CD4-positive, alpha-beta T cell treated with Interleukin-10 for 1 hour (primary cell): ENCODE results near the gene COL6A1.

Source experiments
- DNase-seq: peaks from one replicate; pipeline ENCODE4 v3.0.0-alpha.2; 2020

Gene COL6A1

DNA sequence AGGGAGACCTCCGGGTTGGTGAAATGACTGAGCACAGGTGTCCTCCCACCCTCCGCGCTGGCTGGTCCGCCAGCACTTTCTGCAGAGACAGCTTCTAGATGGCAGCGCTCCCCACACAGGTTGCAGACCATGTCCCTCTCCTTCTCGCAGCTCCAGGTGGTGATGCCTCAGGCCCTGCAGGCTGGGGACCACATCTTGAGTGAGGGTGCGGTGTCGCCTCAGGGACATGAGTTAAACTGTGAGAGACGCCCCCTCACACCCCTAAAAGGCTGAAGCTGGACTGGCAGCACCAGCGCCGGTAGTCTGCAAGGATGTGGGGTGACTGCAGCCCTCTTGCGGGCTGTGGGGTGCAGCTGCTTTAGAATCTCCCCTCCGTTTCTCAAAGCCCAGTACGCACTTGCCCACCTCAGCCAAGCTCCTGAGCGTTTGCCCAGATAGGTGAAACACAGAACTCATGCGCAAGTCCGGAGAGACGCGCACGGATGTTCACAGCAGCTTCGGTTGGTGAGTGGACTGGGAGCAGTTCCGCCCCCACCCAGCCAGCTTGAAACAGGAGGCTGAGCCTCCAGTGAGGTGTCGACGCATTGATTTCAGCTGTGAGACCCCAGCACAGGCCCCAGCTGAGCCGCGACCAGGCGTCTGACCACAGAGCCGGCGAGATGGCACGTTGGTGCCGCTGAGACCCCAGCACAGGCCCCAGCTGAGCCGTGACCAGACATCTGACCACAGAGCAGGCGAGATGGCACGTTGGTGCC lies 28.6 kb downstream of the COL6A1 start:
- DNase-seq: no peak

GRCh38 chr21:46011267-46011967 lies 29.8 kb downstream of the COL6A1 start:
- DNase-seq: no peak

GRCh38 chr21:46012154-46012553 lies 30.6 kb downstream of the COL6A1 start:
- DNase-seq: no peak

- DNase-seq: no peak
Measured at GRCh38 chr21:46014828-46015227, 33.3 kb downstream of the COL6A1 start.

GRCh38 chr21:46017148-46017547 lies 35.6 kb downstream of the COL6A1 start:
- DNase-seq: no peak

DNA sequence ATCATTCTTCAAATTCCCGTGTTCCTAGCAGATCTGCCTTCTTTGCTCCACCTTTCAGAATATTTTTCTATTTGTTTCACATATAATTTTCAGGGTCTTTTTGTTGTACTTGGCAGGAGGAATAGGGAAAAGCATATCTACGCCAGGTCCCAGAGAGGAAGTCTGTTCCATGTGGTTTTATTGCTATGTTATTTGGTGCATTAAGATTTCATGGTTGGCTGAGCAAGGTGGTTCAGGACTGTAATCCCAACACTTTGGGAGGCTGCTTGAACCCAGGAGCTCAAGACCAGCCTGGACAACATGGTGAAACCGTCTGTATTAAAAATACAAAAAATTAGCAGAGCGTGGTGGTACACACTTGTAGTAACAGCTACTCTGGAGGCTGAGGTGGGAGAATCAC lies 36.1 kb downstream of the COL6A1 start:
- no peak for DNase-seq

DNA sequence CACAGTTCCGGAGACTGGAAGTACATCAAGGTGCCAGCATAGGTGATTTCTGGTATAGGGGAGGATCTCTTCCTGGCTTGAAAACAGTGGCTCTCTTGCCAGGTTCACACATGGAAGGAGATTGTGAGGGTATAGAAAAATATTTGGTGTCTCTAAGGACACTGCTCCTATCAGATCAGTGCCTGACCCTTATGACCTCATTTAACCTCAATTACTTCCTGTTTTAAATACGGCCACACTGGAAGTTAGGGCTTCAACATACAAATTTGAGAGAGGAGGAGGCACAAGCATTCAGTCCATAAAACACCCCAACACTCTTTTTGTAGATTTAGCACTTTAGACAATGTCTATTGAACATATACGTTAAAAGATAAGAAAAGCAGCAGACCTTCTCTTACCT lies 37.0 kb downstream of the COL6A1 start:
- DNase-seq: no peak

DNA sequence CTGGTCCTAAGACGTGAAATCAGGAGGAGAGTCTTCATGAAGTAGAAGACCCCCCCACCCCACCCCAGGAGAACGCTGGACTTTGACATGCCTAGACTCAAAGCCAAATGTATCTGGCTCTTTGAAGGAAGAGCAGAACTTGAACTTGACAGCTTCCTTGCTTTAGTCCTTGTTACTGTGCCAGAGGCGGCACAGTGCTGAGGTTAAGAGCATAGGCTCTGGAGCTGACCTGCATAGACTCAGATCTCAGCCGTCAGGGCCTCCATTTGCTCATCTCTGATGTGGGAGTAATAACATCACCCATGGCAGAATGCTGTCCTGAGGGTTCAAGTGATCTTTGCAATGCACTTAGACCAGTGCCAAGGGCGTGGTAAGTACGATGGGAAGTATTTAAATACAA lies 39.0 kb downstream of the COL6A1 start:
- no peak for DNase-seq

DNA sequence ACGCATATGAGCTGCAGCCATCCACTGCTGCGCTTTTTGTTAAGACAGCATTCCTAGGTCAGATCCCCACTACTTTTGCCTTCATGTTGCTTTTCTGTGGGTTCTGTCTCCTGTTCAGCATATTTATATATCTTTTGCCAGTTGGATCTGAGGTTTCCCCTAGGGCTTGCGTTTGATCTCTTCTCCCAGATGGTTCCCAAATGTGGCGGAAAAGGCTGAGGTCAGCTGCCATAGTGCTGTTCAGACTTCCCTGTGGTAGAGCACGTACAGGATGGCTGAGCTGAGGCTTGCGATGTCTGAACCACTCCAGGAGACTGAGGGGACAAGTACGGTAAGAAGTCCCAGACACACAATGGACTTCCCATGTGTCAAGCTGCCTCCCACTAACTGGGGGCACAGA lies 39.8 kb downstream of the COL6A1 start:
- no peak for DNase-seq

DNA sequence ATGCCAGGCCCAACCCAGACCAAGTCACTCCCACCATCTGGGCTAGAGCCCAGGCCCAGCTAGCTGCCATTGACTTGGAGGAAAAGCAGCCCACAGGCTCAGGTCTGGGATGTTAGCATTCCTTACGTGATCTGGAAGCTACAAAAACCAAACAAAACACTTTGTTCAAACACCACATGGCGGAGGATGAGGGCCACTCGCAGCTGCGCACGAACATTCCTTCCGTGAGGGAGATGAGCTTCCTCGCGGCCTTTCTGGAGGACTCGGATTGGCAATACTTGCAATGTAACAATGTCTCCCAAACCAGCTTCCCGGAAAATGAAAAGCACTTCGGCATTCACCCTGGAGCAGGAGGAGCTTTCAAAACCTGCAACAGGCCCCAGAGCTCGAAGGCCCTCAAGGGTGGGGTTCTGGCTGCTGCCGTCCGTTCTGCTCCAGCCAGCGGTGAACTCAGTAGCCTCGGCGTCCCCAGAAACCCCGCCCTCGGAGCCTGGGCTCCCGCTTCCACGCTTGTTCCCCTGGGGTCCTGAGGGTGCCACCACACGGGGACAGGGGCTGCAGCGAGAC lies 40.5 kb downstream of the COL6A1 start:
- no peak for DNase-seq

- no peak for DNase-seq
Measured at GRCh38 chr21:46022551-46023525, 41.3 kb downstream of the COL6A1 start.

- no peak for DNase-seq
Measured at GRCh38 chr21:46023555-46023954, 42.0 kb downstream of the COL6A1 start.

DNA sequence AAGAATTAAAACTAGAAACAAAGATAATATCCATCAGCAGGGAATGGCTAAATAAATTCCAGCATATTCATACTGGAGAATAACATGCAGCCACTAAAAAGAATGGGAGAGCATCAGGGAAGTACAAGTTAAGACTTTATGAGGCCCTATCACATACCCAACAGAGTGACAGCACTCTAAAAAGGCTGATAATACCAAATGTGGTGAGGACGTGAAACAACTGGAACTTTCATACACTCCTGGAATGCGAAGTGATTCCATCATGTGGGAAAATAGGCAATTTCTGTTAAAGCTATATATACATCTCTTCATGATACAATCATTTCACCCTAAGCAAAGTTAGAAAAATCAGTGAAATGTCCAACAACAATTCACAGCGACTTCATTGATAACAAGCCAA lies 42.6 kb downstream of the COL6A1 start:
- no peak for DNase-seq

DNA sequence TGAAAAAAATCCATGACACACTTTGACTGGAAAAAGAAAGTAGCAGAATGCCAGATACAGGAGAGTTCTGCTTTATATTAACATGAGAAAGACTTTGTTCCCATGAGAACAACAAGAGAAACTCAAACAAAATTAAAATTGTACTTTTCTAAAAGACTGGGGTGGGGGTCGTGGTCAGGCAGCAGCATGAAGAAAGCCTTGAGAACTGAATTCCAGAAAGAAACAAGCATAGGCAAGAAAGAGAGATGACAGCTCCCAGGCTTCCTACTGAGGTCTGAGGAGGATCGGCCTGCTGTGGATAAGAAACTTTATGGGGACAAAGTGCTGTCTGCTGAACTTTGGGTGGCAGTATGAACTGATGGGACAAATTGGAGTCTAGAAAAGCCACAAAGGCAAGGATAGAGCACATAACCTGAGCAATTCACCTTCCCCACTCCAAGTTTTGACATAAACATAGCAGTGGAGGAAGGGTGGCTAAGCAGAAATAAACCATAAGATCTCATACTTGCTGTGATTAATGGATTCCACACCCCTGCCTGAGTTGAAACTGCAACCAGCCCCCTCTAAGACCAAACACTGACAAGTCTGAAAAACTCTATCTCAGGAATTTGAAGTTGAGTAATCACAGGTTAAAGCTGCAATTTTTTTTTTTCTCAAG lies 43.7 kb downstream of the COL6A1 start:
- no peak for DNase-seq

GRCh38 chr21:46027851-46028493 lies 46.4 kb downstream of the COL6A1 start:
- no peak for DNase-seq

DNA sequence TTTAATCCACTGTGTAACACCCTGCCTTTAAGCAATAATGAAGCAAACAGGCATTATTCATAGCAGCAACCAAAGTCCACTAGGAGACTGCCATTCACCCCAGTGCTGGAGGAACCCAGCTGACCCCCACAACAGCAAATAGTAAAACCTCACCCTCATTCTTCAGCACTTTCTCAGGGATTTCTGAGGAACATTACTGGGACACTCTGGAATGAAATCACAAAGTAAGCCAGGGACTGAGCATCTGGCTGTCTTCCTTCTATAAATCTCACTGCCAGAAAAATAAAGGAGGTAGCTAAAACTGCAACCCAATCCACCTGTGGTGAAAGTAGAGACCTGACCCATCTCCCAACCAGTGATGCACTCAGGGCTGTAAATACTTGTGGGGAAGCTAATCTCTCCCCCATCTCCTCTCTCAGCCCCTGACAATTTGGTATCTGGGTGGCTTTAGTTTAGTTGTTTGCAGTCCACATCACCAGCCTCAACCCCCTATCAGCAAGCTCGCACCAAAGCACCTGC lies 47.1 kb downstream of the COL6A1 start:
- no peak for DNase-seq

DNA sequence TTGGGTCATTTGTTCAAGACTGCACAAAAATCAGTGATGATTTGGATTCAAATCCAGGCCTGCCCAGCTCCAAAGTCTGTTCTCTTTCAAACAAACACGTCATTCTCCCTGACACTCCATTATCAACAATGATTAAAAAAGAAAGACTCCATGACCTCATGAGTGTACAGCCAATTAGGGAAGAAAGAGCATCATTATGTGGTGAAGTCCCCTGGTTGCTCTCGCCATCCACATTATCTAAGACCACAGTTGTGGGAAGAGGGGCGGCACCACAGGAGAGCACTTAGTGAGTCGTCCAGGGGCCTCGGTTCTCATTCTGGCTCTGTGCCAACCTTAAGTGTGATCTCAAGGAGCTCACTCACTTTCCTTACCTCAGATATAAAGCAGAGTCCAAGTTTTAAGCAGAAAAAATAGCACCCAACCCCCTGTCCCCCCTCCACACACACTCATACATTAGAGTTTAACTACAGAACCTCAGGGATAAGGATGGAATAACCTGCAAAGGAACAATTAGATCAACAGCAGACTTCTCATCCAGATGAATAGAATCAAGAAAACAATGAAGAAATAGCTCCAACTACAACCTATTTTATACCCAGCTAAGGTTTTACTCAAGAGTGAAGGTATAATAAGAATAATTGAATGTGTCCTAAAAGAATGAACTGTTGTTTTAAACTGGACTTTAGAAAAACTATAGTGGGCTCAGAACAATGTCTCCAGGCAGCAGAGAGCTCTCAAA lies 47.8 kb downstream of the COL6A1 start:
- no peak for DNase-seq

DNA sequence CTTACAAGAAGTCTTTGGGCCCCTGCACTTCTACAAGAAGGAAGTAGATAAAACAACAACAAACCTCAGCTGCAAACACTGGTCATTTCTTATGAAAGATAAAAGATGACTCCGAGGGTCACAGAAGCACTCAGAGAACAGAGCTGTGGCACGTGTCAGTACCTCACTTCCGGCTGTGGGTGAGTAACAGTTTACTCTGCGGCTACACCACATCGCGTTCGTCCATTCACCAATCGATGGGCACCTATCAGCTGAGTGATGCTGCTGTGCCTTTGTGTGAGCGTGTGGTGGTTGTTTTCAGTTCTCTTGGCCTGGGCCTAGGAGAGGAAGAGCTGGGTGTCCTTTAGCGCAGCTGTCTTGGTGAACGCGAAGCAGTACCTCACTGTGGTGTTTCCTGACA lies 49.9 kb downstream of the COL6A1 start:
- no peak for DNase-seq

DNA sequence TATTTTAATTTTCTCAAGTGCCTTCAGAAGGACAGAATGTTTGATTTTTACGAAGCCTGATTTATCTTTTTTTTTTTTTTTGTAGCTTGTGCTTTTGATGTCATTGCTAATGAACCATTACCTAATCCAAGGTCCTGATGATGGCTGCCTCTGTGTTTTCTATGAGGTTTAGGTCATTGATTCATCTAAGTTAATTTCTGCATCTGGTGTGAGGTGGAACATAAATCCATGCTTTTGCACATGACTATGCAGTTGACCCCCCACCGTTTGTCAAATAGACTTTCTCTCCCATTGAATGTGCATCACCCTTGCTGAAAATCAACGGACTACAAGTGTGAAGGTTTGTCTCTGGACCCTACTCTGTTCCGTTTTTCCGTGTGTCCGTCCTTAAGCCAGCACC lies 50.5 kb downstream of the COL6A1 start:
- DNase-seq: no peak

GRCh38 chr21:46033410-46034400 lies 52.1 kb downstream of the COL6A1 start:
- no peak for DNase-seq
